ENCODE measurements around the gene NR3C2.

NR3C2 gene

GRCh38 chr4:148300877-148301276 lies 141.3 kb downstream of the NR3C2 start:
- no peak for FAIRE-seq

- no peak for FAIRE-seq
Observed at GRCh38 chr4:148299337-148299736, 142.9 kb downstream of the NR3C2 start.

DNA sequence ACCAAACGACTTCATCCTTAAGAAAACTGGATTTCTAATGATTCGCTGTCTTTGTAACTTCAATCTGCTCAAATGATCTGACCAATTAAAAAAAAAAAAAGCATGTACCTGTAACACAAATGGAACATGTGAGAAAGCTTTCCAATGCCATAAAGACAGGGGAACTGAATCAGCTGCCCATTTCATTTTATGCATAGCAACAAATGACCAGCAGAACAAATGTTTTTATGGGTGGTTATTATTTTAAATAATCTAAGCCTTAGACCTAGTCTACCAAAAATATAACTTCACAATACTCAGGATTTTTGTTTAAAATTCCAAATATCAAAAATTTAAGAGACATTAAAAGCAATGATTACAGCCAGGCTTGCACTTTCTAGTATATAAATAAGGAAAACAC lies 145.7 kb downstream of the NR3C2 start:
- FAIRE-seq, result peak; percentile 95

DNA sequence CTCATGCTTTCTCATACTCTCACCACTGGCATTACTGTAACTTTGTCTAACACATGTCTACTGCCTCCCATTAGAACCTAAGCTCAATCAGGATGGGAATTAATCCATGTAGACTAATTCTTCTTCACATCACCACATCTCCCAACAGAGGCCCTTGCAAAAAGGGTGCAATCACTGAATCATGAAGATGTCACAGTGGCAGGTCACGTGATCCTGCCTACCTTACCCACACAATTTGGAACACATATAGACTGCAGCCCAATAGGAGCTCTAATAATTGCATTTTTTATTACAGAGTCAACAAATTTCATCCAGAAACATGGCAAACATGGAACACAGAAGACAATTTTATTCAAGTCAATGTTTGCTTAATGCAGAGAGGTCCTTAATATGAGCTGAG lies 146.6 kb downstream of the NR3C2 start:
- no peak for FAIRE-seq

- FAIRE-seq, result no peak
Observed at GRCh38 chr4:148293571-148293970, 148.6 kb downstream of the NR3C2 start.

DNA sequence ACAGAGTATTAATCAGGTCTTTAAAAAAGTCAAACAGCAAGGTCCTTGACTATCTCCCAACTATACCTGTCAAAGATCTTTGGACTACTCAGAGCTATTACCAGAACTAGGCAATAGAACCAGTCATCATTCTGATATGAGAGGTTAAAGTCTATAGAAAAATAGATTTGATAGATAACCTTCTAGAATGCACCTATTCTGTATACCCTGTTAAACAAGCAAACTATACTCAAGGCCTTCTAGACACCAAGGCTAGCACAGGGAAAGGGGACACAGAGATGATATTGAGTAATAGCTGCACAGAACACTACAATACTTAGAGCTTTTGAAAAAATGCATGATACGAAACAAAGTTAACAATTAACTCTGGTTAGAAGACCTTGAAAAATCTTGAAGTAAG lies 149.5 kb downstream of the NR3C2 start:
- no peak for FAIRE-seq

DNA sequence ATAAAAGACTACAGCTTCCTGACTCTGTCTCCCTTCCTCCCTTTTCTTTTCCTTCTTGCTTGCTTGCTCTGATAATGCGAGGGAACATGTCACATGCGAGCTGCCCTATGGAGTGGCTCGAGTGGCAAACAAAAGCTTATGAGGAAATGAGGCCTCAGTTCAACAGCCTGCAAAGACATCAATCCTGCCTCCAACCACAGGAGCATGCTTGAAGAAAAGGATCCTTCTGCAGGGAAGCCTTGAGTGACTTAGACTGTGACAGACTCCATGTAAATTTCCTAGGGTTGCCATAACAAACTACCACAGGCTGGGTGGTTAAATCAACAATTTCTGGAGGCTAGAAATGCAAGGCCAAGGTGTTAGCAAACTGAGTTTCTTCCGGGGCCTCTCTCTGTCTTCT lies 152.5 kb downstream of the NR3C2 start:
- FAIRE-seq, result peak; percentile 82

DNA sequence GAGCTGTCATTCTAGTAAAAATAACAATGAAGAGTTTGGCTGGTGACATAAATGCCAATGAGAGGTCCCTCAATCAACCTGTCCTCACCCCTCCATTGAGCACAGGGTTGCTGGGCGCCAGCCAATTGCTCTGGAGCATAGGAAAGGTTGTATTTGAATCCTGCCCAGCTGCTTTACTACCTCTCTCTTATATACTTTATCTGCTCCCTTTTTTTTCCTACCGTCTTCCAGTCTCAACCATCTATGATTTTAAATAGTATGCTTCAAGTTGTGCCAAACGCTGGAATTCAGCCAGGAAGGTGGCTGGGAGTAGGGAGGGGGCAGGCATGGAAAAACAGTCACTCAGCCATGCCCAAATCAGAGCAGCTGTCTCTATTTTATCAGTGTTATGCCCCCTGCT lies 153.8 kb downstream of the NR3C2 start:
- FAIRE-seq, result peak; percentile 13

DNA sequence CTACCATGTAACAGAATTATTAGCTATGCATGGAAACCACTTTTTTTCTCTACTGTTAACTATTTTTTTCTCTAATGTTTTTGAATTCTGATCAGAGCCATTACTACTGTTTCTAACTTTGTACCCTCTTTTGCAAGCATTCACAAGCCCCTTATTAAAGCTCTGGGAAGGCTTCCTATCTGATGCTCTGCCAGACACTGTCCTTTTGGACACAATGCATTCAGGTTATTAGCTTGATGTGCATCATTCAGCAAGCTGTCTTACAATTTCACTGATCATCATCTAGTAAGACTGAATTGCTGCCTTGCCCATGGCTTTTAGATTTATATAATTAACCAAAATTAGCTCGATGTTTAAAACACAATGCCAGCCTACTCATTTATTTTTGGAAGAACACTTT lies 155.1 kb downstream of the NR3C2 start:
- FAIRE-seq, result no peak

DNA sequence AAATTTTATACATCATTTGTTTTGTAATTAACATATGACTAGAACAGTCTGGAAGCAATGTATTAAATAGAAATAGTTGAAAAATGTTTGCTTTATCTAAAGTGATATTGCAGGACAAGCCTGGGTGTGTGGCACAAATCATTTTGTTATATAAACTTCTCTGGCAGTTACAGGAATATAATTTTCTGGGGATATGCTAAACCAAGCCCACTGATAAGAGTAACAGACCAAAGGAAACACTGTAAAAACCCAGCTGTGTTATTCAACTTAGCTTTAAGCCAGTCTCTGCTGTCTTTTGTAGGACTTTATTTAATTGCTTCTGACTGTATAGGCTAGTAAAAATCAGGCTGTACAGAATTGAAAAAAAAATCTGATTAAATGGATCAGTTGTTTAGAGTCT lies 156.2 kb downstream of the NR3C2 start:
- peak; percentile 77 for FAIRE-seq

GRCh38 chr4:148283665-148284064 lies 158.5 kb downstream of the NR3C2 start:
- no peak for FAIRE-seq

- FAIRE-seq, result no peak
Observed at GRCh38 chr4:148278310-148278709, 163.9 kb downstream of the NR3C2 start.

DNA sequence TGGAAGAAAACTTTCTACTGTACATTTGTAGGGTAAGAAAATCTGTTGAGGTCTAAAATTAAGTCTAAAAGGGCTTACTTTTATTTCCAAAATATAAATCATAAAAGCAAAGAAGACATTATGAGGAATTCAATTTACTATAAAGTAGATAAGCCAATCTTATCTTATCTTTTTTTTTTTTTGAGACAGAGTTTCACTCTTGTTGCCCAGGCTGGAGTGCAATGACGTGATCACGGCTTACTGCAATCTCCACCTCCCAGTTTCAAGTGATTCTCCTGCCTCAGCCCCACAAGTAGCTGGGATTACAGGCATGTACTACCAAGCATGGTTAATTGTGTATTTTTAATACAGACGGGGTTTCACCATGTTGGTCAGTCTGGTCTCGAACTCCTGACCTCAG lies 166.9 kb downstream of the NR3C2 start:
- no peak for FAIRE-seq

GRCh38 chr4:148273501-148273986 lies 168.7 kb downstream of the NR3C2 start:
- no peak for FAIRE-seq

DNA sequence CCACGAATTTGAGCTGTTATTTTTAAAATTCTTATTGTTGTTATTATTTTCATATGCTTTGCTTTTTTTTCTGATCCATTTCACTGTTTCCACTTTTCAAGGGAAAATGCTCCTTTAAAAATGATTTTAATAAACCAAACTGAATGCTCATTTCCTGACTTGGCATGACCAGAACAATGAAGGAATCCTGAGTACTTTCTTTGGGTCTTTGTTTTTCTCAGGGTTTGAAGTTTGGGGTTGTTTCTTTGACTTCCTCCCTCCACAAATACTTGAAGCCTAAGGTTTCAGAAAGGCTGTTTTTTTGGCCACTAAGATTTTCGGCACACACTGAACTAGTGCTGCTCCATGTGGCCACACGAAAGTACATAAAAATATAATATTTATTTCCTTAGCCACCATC lies 171.0 kb downstream of the NR3C2 start:
- FAIRE-seq, result peak; percentile 27

GRCh38 chr4:148270630-148271029 lies 171.6 kb downstream of the NR3C2 start:
- FAIRE-seq, result no peak

DNA sequence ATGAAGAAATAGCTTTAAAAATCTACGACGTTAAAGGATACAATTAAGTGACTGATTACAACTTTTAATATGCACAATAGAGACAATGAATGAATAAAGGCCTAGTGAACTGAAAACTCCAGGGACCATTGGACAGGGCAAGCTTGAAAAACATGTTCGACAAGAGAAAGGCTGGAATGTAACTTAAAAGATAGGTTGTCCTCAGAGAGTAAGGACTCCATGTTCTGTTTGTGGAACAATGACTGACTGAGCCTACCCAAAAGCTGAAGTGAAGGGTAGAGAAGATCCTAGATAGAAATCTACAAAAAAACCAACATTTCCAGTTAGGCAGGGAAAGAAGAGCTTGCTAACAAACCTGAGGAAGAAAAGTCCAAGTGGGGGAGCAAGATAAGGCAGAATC lies 173.4 kb downstream of the NR3C2 start:
- no peak for FAIRE-seq

DNA sequence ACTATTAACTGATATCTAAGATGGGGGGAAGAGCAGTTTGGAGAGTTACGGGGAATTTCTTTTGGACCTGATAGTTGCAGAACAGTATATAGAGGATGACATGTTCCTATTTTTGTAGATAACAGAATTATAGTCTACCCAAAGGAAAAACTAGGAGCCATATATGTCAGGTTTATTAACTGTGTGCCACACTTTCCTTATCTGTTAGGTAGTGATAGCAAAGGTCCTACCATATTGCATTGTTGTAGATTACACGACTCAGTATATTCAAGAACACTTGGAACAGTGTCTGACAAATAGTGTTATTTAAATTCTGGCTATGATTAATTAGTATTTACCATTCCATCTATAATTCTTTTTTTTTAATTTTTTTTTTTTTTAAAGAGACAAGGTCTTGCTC lies 175.3 kb downstream of the NR3C2 start:
- no peak for FAIRE-seq

GRCh38 chr4:148266240-148266639 lies 176.0 kb downstream of the NR3C2 start:
- no peak for FAIRE-seq

DNA sequence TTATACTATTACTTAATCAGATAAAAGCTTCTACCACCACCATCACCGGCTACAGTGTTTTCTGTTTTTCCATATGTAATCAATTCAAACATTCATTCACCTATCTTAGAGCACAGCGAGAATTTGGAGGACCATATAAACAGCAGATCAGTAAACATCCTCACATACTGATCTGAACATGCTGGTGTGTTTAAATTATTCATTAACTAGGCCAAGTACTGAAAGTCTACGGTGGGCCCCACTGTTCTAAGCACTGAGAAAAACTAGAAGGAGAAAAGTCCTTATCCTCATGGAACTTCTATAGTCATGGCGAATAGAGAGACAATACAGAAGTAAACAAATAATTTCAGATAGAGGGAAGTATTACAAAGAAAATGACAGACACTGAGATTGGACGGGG lies 176.6 kb downstream of the NR3C2 start:
- no peak for FAIRE-seq

GRCh38 chr4:148263802-148264201 lies 178.4 kb downstream of the NR3C2 start:
- peak; percentile 73 for FAIRE-seq

- no peak for FAIRE-seq
Observed at GRCh38 chr4:148263127-148263526, 179.1 kb downstream of the NR3C2 start.

GRCh38 chr4:148261848-148262247 lies 180.4 kb downstream of the NR3C2 start:
- no peak for FAIRE-seq

- no peak for FAIRE-seq
Observed at GRCh38 chr4:148259841-148260240, 182.4 kb downstream of the NR3C2 start.

GRCh38 chr4:148258535-148258934 lies 183.7 kb downstream of the NR3C2 start:
- no peak for FAIRE-seq

DNA sequence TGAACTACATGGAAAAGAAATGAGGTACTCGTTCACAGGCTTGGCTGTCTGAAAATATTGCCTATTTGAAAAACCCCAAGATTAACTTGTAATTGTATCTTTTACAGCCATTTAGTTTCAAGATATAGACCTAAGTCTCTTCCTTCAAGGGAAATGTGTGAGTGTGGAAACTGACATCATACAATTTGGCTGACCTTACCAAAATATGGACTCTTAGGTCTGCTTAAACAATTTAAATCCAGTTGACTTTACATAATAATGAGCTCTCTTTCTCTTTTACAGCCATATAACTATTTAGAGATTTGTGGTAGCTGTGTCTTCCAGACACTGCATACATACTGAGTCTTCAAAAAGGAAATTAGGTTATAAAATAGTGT lies 186.9 kb downstream of the NR3C2 start:
- FAIRE-seq, result no peak
